Measurements from ENCODE around the gene ERVK3-1.
"Not testable (repeated sequence)": the region's sequence is repeated elsewhere in the genome, so short reads cannot be mapped to it uniquely, and the experiment has no call there.

Gene ERVK3-1

GRCh38 chr19:58305932-58306323, 751 bp downstream of the ERVK3-1 start:
- TF ChIP-seq CTCF (conservative IDR thresholded peaks at IDR 0.05) = no peak

GRCh38 chr19:58307736-58308135, 2.6 kb downstream of the ERVK3-1 start:
- no peak for TF ChIP-seq CTCF (conservative IDR thresholded peaks at IDR 0.05)
- H3K27ac ChIP-seq = no peak overlapping the region

More at GRCh38 chr19:58305932-58306323, 751 bp downstream of the ERVK3-1 start:
- H3K27ac ChIP-seq = peak overlapping the region; percentile 92

- not testable (repeated sequence) for H3K27ac ChIP-seq
- TF ChIP-seq CTCF (conservative IDR thresholded peaks at IDR 0.05) = peak; percentile 87
Observed at GRCh38 chr19:58310685-58311084, 5.5 kb downstream of the ERVK3-1 start.

- no peak overlapping the region for H3K27ac ChIP-seq
- no peak for TF ChIP-seq CTCF (conservative IDR thresholded peaks at IDR 0.05)
Observed at GRCh38 chr19:58311345-58311865, 6.2 kb downstream of the ERVK3-1 start.

- peak overlapping the region; percentile 71 for H3K27ac ChIP-seq
- TF ChIP-seq CTCF (conservative IDR thresholded peaks at IDR 0.05) = no peak
Observed at GRCh38 chr19:58315580-58315979, 10.4 kb downstream of the ERVK3-1 start.

- no peak for TF ChIP-seq CTCF (conservative IDR thresholded peaks at IDR 0.05)
- no peak overlapping the region for H3K27ac ChIP-seq
Observed at GRCh38 chr19:58317476-58318072, 12.4 kb downstream of the ERVK3-1 start.

- no peak for TF ChIP-seq CTCF (conservative IDR thresholded peaks at IDR 0.05)
Observed at GRCh38 chr19:58318297-58318696, 13.1 kb downstream of the ERVK3-1 start.

More at GRCh38 chr19:58318297-58318696, 13.1 kb downstream of the ERVK3-1 start:
- no peak overlapping the region for H3K27ac ChIP-seq
